Stimulated activated CD4-positive, alpha-beta T cell treated with anti-CD3 and anti-CD28 coated beads, Interleukin-2, amount 100 ng/mL, for 48 hours (primary cell): ENCODE results near the gene NKRF.
"Not testable (repeated sequence)": the region's sequence is repeated elsewhere in the genome, so short reads cannot be mapped to it uniquely, and the experiment has no call there.

Experiments used
- DNase-seq, 2 donors: peaks; one replicate each; pipeline ENCODE4 v3.0.0-alpha.2; 2020

The NKRF gene

GRCh38 chrX:119606280-119607017, at the start of gene NKRF:
TSS of gene NKRF (minus strand) at chrX:119606424.
- peak; percentile 81 to 82 for DNase-seq

- DNase-seq = peak; percentile 57 to 58
Measured at GRCh38 chrX:119655125-119655524, 48.9 kb upstream of the NKRF start.

GRCh38 chrX:119654112-119654531, 47.9 kb upstream of the NKRF start:
- no peak for DNase-seq

- DNase-seq = no peak
Measured at GRCh38 chrX:119648421-119648775, 42.2 kb upstream of the NKRF start.

- DNase-seq = peak; percentile 39 to 54
Measured at GRCh38 chrX:119647552-119648420, 41.6 kb upstream of the NKRF start.

- DNase-seq = no peak
Measured at GRCh38 chrX:119647089-119647488, 40.9 kb upstream of the NKRF start.

GRCh38 chrX:119646515-119646914, 40.3 kb upstream of the NKRF start:
- DNase-seq = no peak

- DNase-seq = no peak
Measured at GRCh38 chrX:119643696-119644095, 37.5 kb upstream of the NKRF start.

- DNase-seq = no peak
Measured at GRCh38 chrX:119640731-119641170, 34.5 kb upstream of the NKRF start.

- DNase-seq = no peak
Measured at GRCh38 chrX:119638725-119639471, 32.7 kb upstream of the NKRF start.

- DNase-seq = not testable (repeated sequence)
Measured at GRCh38 chrX:119637421-119637820, 31.2 kb upstream of the NKRF start.

- DNase-seq = no peak
Measured at GRCh38 chrX:119636419-119636818, 30.2 kb upstream of the NKRF start.

- DNase-seq = no peak
Measured at GRCh38 chrX:119635799-119636198, 29.6 kb upstream of the NKRF start.

GRCh38 chrX:119635179-119635578, 29.0 kb upstream of the NKRF start:
- no peak for DNase-seq

- no peak for DNase-seq
Measured at GRCh38 chrX:119625843-119626242, 19.6 kb upstream of the NKRF start.

GRCh38 chrX:119624951-119625668, 18.9 kb upstream of the NKRF start:
- DNase-seq = no peak

- DNase-seq = no peak
Measured at GRCh38 chrX:119624417-119624816, 18.2 kb upstream of the NKRF start.

- no peak for DNase-seq
Measured at GRCh38 chrX:119622356-119623232, 16.4 kb upstream of the NKRF start.

- DNase-seq = no peak
Measured at GRCh38 chrX:119618439-119618838, 12.2 kb upstream of the NKRF start.

GRCh38 chrX:119617517-119618164, 11.4 kb upstream of the NKRF start:
- DNase-seq = no peak

GRCh38 chrX:119614776-119615175, 8.6 kb upstream of the NKRF start:
- no peak for DNase-seq
